HEK293 (cell line): ENCODE data around the gene TRIM66.
A peak's percentile ranks its signal among the peaks of the same experiment; 100 is the strongest.

Source experiments
- BCL11B ChIP-seq: fragments of 450-650 bp; formaldehyde crosslinking; IDR thresholded peaks from 2 replicates; pipeline ENCODE4 v1.5.1; 2016; ENCODE audit warnings: low read depth, missing biosample characterization, missing genetic modification characterization
- HOXA7 ChIP-seq: sonication (generic); formaldehyde crosslinking; IDR thresholded peaks from 2 replicates; pipeline ENCODE4 v1.8.1; 2022; ENCODE audit warnings: missing genetic modification reagents, borderline replicate concordance
- MZF1 ChIP-seq: fragments of 450-650 bp; formaldehyde crosslinking; IDR thresholded peaks from 2 replicates; pipeline ENCODE4 v1.5.1; 2017; ENCODE audit warnings: missing biosample characterization, missing genetic modification characterization, borderline replicate concordance
- PRDM1 ChIP-seq: fragments of 450-650 bp; formaldehyde crosslinking; IDR thresholded peaks from 2 replicates; pipeline ENCODE4; 2016; ENCODE audit warnings: missing biosample characterization, missing genetic modification characterization
- RBAK ChIP-seq: fragments of 450-650 bp; formaldehyde crosslinking; IDR thresholded peaks from 2 replicates; pipeline ENCODE4 v1.5.1; 2016; ENCODE audit warnings: missing biosample characterization, missing genetic modification characterization
- SETDB1 ChIP-seq: IDR thresholded peaks from one replicate; pipeline ENCODE4 v1.6.1; 2017; ENCODE audit warnings: mild to moderate bottlenecking, low read length, moderate library complexity, mixed read lengths; ENCODE audit not compliant: insufficient read length
- TRIM28 ChIP-seq: IDR thresholded peaks from 2 replicates; pipeline ENCODE4 v1.6.1; 2011; ENCODE audit warnings: low read length, control low read depth, borderline replicate concordance
- YY2 ChIP-seq: fragments of 450-650 bp; formaldehyde crosslinking; IDR thresholded peaks from 2 replicates; pipeline ENCODE4 v1.5.1; 2016; ENCODE audit warnings: missing biosample characterization, missing genetic modification characterization
- ZBTB8A ChIP-seq: fragments of 450-650 bp; formaldehyde crosslinking; IDR thresholded peaks from 2 replicates; pipeline ENCODE4 v1.5.1; 2016; ENCODE audit warnings: missing biosample characterization, missing genetic modification characterization
- ZNF155 ChIP-seq: fragments of 450-650 bp; formaldehyde crosslinking; IDR thresholded peaks from 2 replicates; pipeline ENCODE4 v1.5.1; 2016; ENCODE audit warnings: missing biosample characterization, missing genetic modification characterization
- ZNF157 ChIP-seq: fragments of 450-650 bp; formaldehyde crosslinking; IDR thresholded peaks from 2 replicates; pipeline ENCODE4 v1.5.1; 2016; ENCODE audit warnings: missing biosample characterization, missing genetic modification characterization
- ZNF202 ChIP-seq: fragments of 450-650 bp; formaldehyde crosslinking; IDR thresholded peaks from 2 replicates; pipeline ENCODE4 v1.5.1; 2016; ENCODE audit warnings: missing biosample characterization, missing genetic modification characterization, borderline replicate concordance
- ZNF223 ChIP-seq: fragments of 450-650 bp; formaldehyde crosslinking; IDR thresholded peaks from 2 replicates; pipeline ENCODE4 v1.5.1; 2016; ENCODE audit warnings: missing biosample characterization, missing genetic modification characterization
- ZNF324 ChIP-seq: fragments of 450-650 bp; formaldehyde crosslinking; IDR thresholded peaks from 2 replicates; pipeline ENCODE4 v1.5.1; 2016; ENCODE audit warnings: missing biosample characterization, missing genetic modification characterization
- ZNF335 ChIP-seq: fragments of 450-650 bp; formaldehyde crosslinking; conservative IDR thresholded peaks from 2 replicates; pipeline ENCODE4 v1.5.1; 2016; ENCODE audit warnings: missing biosample characterization, missing genetic modification characterization
- ZNF426 ChIP-seq: fragments of 450-650 bp; formaldehyde crosslinking; IDR thresholded peaks from 2 replicates; pipeline ENCODE4 v1.5.1; 2017; ENCODE audit warnings: missing biosample characterization, missing genetic modification characterization, mild to moderate bottlenecking, inconsistent platforms, moderate library complexity
- ZNF561 ChIP-seq: fragments of 450-650 bp; IDR thresholded peaks from 2 replicates; pipeline ENCODE4 v1.5.1; 2018; ENCODE audit warnings: missing biosample characterization, missing genetic modification characterization, borderline replicate concordance
- ZNF629 ChIP-seq: fragments of 450-650 bp; formaldehyde crosslinking; IDR thresholded peaks from 2 replicates; pipeline ENCODE4 v1.5.1; 2017; ENCODE audit warnings: missing biosample characterization, missing genetic modification characterization
- ZNF843 ChIP-seq: fragments of 450-650 bp; formaldehyde crosslinking; IDR thresholded peaks from 2 replicates; pipeline ENCODE4 v1.5.1; 2016; ENCODE audit warnings: missing biosample characterization, missing genetic modification characterization
- ZSCAN18 ChIP-seq: fragments of 450-650 bp; formaldehyde crosslinking; IDR thresholded peaks from 2 replicates; pipeline ENCODE4 v1.5.1; 2016; ENCODE audit warnings: missing biosample characterization, missing genetic modification characterization
- ZSCAN5A ChIP-seq: fragments of 450-650 bp; formaldehyde crosslinking; IDR thresholded peaks from 2 replicates; pipeline ENCODE4 v1.5.1; 2016; ENCODE audit warnings: missing biosample characterization, missing genetic modification characterization
- TF ChIP-seq, protein P1 (sequence below): fragments of 450-650 bp; formaldehyde crosslinking; IDR thresholded peaks from 2 replicates; pipeline ENCODE4; 2016; ENCODE audit warnings: missing biosample characterization, missing genetic modification characterization
- TF ChIP-seq, protein P2 (sequence below): IDR thresholded peaks from 2 replicates; pipeline ENCODE4 v1.6.1; 2011; ENCODE audit warnings: mild to moderate bottlenecking, low read depth, low read length, borderline replicate concordance
- TF ChIP-seq, protein P3 (sequence below): fragments of 450-650 bp; IDR thresholded peaks from 2 replicates; pipeline ENCODE4 v1.5.1; 2018; ENCODE audit warnings: missing biosample characterization, missing genetic modification characterization
- TF ChIP-seq, protein P4 (sequence below): fragments of 450-650 bp; formaldehyde crosslinking; IDR thresholded peaks from 2 replicates; pipeline ENCODE4 v1.5.1; 2017; ENCODE audit warnings: missing biosample characterization, missing genetic modification characterization

TRIM66 gene

GRCh38 chr11:8688414-8689362 lies 6.2 kb upstream of the TRIM66 start (continued):
- no peak for TF ChIP-seq ZSCAN5A
- TF ChIP-seq ZNF843 (tag by site-specific recombination), result peak; percentile 24; the same call in 1 of the 2 replicates
- TF ChIP-seq ZNF202 (tag by site-specific recombination), result no peak
- TF ChIP-seq ZBTB8A, result 0 out of 2 replicates have a peak, but pooled peaks have one; percentile 29
- TF ChIP-seq, protein P1, sequence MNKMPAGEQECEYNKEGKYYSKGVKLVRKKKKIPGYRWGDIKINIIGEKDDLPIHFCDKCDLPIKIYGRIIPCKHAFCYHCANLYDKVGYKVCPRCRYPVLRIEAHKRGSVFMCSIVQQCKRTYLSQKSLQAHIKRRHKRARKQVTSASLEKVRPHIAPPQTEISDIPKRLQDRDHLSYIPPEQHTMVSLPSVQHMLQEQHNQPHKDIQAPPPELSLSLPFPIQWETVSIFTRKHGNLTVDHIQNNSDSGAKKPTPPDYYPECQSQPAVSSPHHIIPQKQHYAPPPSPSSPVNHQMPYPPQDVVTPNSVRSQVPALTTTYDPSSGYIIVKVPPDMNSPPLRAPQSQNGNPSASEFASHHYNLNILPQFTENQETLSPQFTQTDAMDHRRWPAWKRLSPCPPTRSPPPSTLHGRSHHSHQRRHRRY (tag by site-specific recombination), result no peak
- no peak for TF ChIP-seq MZF1 (tag by site-specific recombination)
- peak; percentile 62 for TF ChIP-seq ZNF335 (tag by site-specific recombination)
- TF ChIP-seq ZNF223 (tag by site-specific recombination), result no peak
- TF ChIP-seq RBAK, result no peak
- TF ChIP-seq YY2 (tag by site-specific recombination), result no peak
- TF ChIP-seq PRDM1, result no peak
- TF ChIP-seq ZNF157 (tag by site-specific recombination), result no peak
- TF ChIP-seq, protein P2, sequence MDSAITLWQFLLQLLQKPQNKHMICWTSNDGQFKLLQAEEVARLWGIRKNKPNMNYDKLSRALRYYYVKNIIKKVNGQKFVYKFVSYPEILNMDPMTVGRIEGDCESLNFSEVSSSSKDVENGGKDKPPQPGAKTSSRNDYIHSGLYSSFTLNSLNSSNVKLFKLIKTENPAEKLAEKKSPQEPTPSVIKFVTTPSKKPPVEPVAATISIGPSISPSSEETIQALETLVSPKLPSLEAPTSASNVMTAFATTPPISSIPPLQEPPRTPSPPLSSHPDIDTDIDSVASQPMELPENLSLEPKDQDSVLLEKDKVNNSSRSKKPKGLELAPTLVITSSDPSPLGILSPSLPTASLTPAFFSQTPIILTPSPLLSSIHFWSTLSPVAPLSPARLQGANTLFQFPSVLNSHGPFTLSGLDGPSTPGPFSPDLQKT, result peak; percentile 84
- TF ChIP-seq, protein P3, sequence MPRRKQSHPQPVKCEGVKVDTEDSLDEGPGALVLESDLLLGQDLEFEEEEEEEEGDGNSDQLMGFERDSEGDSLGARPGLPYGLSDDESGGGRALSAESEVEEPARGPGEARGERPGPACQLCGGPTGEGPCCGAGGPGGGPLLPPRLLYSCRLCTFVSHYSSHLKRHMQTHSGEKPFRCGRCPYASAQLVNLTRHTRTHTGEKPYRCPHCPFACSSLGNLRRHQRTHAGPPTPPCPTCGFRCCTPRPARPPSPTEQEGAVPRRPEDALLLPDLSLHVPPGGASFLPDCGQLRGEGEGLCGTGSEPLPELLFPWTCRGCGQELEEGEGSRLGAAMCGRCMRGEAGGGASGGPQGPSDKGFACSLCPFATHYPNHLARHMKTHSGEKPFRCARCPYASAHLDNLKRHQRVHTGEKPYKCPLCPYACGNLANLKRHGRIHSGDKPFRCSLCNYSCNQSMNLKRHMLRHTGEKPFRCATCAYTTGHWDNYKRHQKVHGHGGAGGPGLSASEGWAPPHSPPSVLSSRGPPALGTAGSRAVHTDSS, result no peak
- TF ChIP-seq BCL11B (tag by site-specific recombination), result peak; percentile 89
- TF ChIP-seq, protein P4, sequence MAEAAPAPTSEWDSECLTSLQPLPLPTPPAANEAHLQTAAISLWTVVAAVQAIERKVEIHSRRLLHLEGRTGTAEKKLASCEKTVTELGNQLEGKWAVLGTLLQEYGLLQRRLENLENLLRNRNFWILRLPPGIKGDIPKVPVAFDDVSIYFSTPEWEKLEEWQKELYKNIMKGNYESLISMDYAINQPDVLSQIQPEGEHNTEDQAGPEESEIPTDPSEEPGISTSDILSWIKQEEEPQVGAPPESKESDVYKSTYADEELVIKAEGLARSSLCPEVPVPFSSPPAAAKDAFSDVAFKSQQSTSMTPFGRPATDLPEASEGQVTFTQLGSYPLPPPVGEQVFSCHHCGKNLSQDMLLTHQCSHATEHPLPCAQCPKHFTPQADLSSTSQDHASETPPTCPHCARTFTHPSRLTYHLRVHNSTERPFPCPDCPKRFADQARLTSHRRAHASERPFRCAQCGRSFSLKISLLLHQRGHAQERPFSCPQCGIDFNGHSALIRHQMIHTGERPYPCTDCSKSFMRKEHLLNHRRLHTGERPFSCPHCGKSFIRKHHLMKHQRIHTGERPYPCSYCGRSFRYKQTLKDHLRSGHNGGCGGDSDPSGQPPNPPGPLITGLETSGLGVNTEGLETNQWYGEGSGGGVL (tag by site-specific recombination), result no peak
- no peak for TF ChIP-seq HOXA7 (CRISPR knock-in tag)
- peak; percentile 73 for TF ChIP-seq ZNF629 (tag by site-specific recombination)
- TF ChIP-seq ZNF561 (tag by site-specific recombination), result peak; percentile 68; the same call in 1 of the 2 replicates
- no peak for TF ChIP-seq ZSCAN18 (tag by site-specific recombination)
- TF ChIP-seq ZNF324 (tag by site-specific recombination), result 0 out of 2 replicates have a peak, but pooled peaks have one; percentile 25
- peak; percentile 66; the same call in 1 of the 2 replicates for TF ChIP-seq TRIM28
- TF ChIP-seq ZNF155 (tag by site-specific recombination), result no peak
- no peak for TF ChIP-seq ZNF426 (tag by site-specific recombination)
- no peak for TF ChIP-seq SETDB1
